HG03025 (cell line): ENCODE measurements around the gene UFL1.

ENCODE experiments used
- ATAC-seq: cut with Tn5 transposase; IDR thresholded peaks from one replicate; pipeline ENCODE4 v1.9.1; 2021; ENCODE audit warnings: mild to moderate bottlenecking, moderate library complexity; ENCODE audit not compliant: unreplicated experiment, low FRiP score

Gene UFL1

GRCh38 chr6:96570053-96570452, 48.4 kb downstream of the UFL1 start:
- no peak for ATAC-seq

- no peak for ATAC-seq
These were observed 49.9 kb downstream of the UFL1 start for GRCh38 chr6:96571551-96571950.

- ATAC-seq: no peak
These were observed 53.8 kb downstream of the UFL1 start for GRCh38 chr6:96575359-96575758.

- ATAC-seq: no peak
These were observed 54.6 kb downstream of the UFL1 start for GRCh38 chr6:96576221-96576620.

GRCh38 chr6:96582021-96582420, 60.4 kb downstream of the UFL1 start:
- no peak for ATAC-seq

GRCh38 chr6:96582436-96582835, 60.8 kb downstream of the UFL1 start:
- no peak for ATAC-seq

GRCh38 chr6:96604420-96604819, 82.8 kb downstream of the UFL1 start:
- no peak for ATAC-seq
